H1 (cell line): ENCODE results near the gene FAM193B. TPM values are rescaled to one million over a fixed set of nuclear protein-coding genes. Genes with fewer than 3 reads are reported as not detected.

ENCODE experiments used
- ATF2 ChIP-seq: IDR thresholded peaks from 2 replicates; pipeline ENCODE4 v1.6.1; 2012; ENCODE audit warnings: low read length, inconsistent platforms
- CHD1 ChIP-seq: IDR thresholded peaks from 2 replicates; pipeline ENCODE4 v1.6.1; 2012; ENCODE audit warnings: low read depth, low read length, improper control_type of control experiment
- CHD7 ChIP-seq: fragments of 300-600 bp; sonication (generic); IDR thresholded peaks from 2 replicates; pipeline ENCODE4 v1.7.1; 2012; ENCODE audit warnings: low read length, moderate library complexity, mild to moderate bottlenecking, inconsistent platforms; ENCODE audit not compliant: insufficient replicate concordance
- polyA plus RNA-seq, 7 experiments: library from polyadenylated mRNA; depleted of rRNA in 3 of 7; stranded (reverse) in 5 of 7; unstranded in 2 of 7; fragments of >200 nt in 5 of 7; fragments of 200-250 nt in 2 of 7; gene quantifications; 1 replicate in 5 of 7; 2 replicates in 1 of 7; 4 replicates in 1 of 7; pipeline versions ENCODE4 v1.2.1 to v1.2.3, GENCODE V29; 2011 to 2013; ENCODE audit warnings: missing spikeins in 2 of 7, mixed read lengths in 2 of 7
- total RNA-seq: library from RNA; stranded (reverse); fragmentation: NEBNext Ultra II Directional; extraction: Animal tissue kit (Norgen Biotek cat#: 25700); gene quantifications from 2 replicates; pipeline ENCODE4 v1.2.1, GENCODE V29; 2021

The FAM193B gene
- total and polyA plus RNA-seq, 2 of the 8 experiments (the other 6 are each of a cell fraction or from before 2014, with no cell fraction given) = 49.9 to 69.8 TPM

- no peak for TF ChIP-seq CHD7
- TF ChIP-seq CHD1 = no peak
- TF ChIP-seq ATF2 = no peak
Observed at GRCh38 chr5:177505075-177505474, 49.3 kb downstream of the FAM193B start (continued).
